GM12878 (cell line): ENCODE results near the gene SSMEM1. TPM values are rescaled to one million over a fixed set of nuclear protein-coding genes. Genes with fewer than 3 reads are reported as not detected.
"Not testable (repeated sequence)": the region's sequence is repeated elsewhere in the genome, so short reads cannot be mapped to it uniquely, and the experiment has no call there.

ENCODE experiments used
- ATAC-seq: fragments of 200-7000 bp; cut with Tn5 transposase; 3 replicates; pipeline ENCODE4 v1.9.1; 2020; ENCODE audit warnings: mild to moderate bottlenecking, moderate library complexity
- BruUV-seq: library from RNA; stranded (reverse); fragments of 400-500 nt; replicated peaks from 2 replicates; lab custom pipeline; 2021; lab: Mats Ljungman, UMichigan
- CTCF ChIA-PET: fragments of 300-600 bp; sonication (Branson Sonifier 250); formaldehyde crosslinking; extraction: SDS; loops from one replicate; lab custom pipeline; 2021; ENCODE audit warnings: inconsistent platforms; lab: Yijun Ruan, JAX
- POLR2A ChIA-PET: fragments of 350-600 bp; formaldehyde crosslinking; extraction: SDS; loops from one replicate; lab custom pipeline; 2021; ENCODE audit warnings: inconsistent platforms; lab: Charles Lee
- RAD21 ChIA-PET: fragments of 300-600 bp; sonication (Branson Sonifier 250); formaldehyde crosslinking; loops from one replicate; lab custom pipeline; 2023; ENCODE audit warnings: antibody characterized with exemption; ENCODE audit not compliant: unreplicated experiment; lab: Charles Lee
- SMC1A ChIA-PET: fragments of 300-600 bp; sonication (Branson Sonifier 250); formaldehyde crosslinking; loops from one replicate; lab custom pipeline; 2023; ENCODE audit not compliant: unreplicated experiment, uncharacterized antibody; lab: Charles Lee
- DNase-seq: peaks from one replicate; pipeline ENCODE4 v3.0.0-alpha.2; 2011; ENCODE audit warnings: low read depth, low spot score
- FAIRE-seq: peaks from 3 replicates; lab custom pipeline; 2011; peaks lifted over from hg19 to GRCh38; lab: Jason Lieb, UNC
- H2AFZ ChIP-seq: 2 replicates; pipeline ENCODE4 v1.6.0; 2011; ENCODE audit warnings: low read depth, low read length, control low read depth; ENCODE audit not compliant: control insufficient read depth
- H3K27ac ChIP-seq: 2 replicates; pipeline ENCODE4 v1.5.1; 2011; ENCODE audit warnings: control low read depth; ENCODE audit not compliant: control insufficient read depth, insufficient read depth
- H3K27me3 ChIP-seq, 2 experiments: replicated peaks in 1 of 2; 2 replicates each; pipeline versions ENCODE4 v1.6.0 to v1.6.1; 2011; ENCODE audit warnings: low read length in 1 of 2; ENCODE audit not compliant: control insufficient read depth in 2 of 2, insufficient read depth in 2 of 2
- H3K36me3 ChIP-seq, 2 experiments: 2 replicates each; pipeline ENCODE4 v1.5.1; 2011; ENCODE audit warnings: low read length in 1 of 2; ENCODE audit not compliant: control insufficient read depth in 2 of 2, insufficient read depth in 2 of 2
- H3K4me1 ChIP-seq: 2 replicates; pipeline ENCODE4 v1.6.1; 2011; ENCODE audit warnings: mild to moderate bottlenecking, low read length, moderate library complexity, mixed read lengths; ENCODE audit not compliant: control insufficient read depth, insufficient read depth
- H3K4me2 ChIP-seq: 2 replicates; pipeline ENCODE4 v1.6.0; 2011; ENCODE audit warnings: control low read depth; ENCODE audit not compliant: control insufficient read depth, insufficient read depth
- H3K4me3 ChIP-seq: fragments of 200-600 bp; sonication (generic); 2 replicates; pipeline ENCODE4 v1.5.1; 2016
- H3K79me2 ChIP-seq: 2 replicates; pipeline ENCODE4 v1.6.0; 2011; ENCODE audit warnings: low read length; ENCODE audit not compliant: control insufficient read depth, insufficient read depth
- H3K9ac ChIP-seq: 2 replicates; pipeline ENCODE4 v1.8.0; 2011; ENCODE audit warnings: low read length, control low read depth, mixed read lengths; ENCODE audit not compliant: control insufficient read depth, insufficient read depth
- H3K9me3 ChIP-seq: replicated peaks from 3 replicates; pipeline ENCODE4 v1.5.1; 2011; ENCODE audit warnings: mild to moderate bottlenecking, low read length; ENCODE audit not compliant: control insufficient read depth, insufficient read depth
- H4K20me1 ChIP-seq: 2 replicates; pipeline ENCODE4 v1.6.0; 2011; ENCODE audit not compliant: control insufficient read depth, insufficient read depth
- CHD1 ChIP-seq: IDR thresholded peaks from 2 replicates; pipeline ENCODE4 v1.6.1; 2012; ENCODE audit warnings: low read depth, low read length, improper control_type of control experiment
- WGBS: methylation state at CpG from one replicate; pipeline ENCODE4 v1.1.6; 2016; ENCODE audit warnings: low lambda C conversion rate; ENCODE audit not compliant: insufficient replicate concordance, insufficient coverage; ENCODE audit errors: missing lambda C conversion rate; 5-methylcytosine and 5-hydroxymethylcytosine counted together
- in situ Hi-C: fragments of 300-500 bp; cut with MboI; formaldehyde crosslinking; loops from 9 replicates; pipeline ENCODE4 v1.14.3; 2018; ENCODE audit warnings: mixed read lengths
- intact Hi-C: fragments of 100-400 bp; cut with micrococcal nuclease; formaldehyde crosslinking; loops from one replicate; pipeline ENCODE4 v1.14.2; 2022; ENCODE audit not compliant: unreplicated experiment
- polyA plus RNA-seq, 11 experiments: library from polyadenylated mRNA; depleted of rRNA in 4 of 11; unstranded in 6 of 11; stranded (reverse) in 5 of 11; fragments of >200 nt; fragmentation: Nextera tagmentation in 4 of 11; fragmentation: Illumina TruSeq in 1 of 11; extraction: Ambion mirVana in 4 of 11; extraction: Trizol in 1 of 11; gene quantifications; 1 replicate in 1 of 11; 2 replicates in 10 of 11; pipeline versions ENCODE4 v1.2.1 to v1.2.3, GENCODE V29; 2011 to 2016; ENCODE audit warnings: inconsistent platforms in 2 of 11, missing spikeins in 2 of 11, low read depth in 1 of 11
- total RNA-seq, 4 experiments: library from RNA; depleted of rRNA in 3 of 4; stranded (reverse); fragments of >200 nt in 3 of 4; fragmentation: Illumina TruSeq in 1 of 4; extraction: Trizol in 1 of 4; gene quantifications; 2 replicates each; pipeline versions ENCODE4 v1.2.1 to v1.2.3, GENCODE V29; 2013 to 2021

The SSMEM1 gene
- total and polyA plus RNA-seq, 10 of the 15 experiments (the other 5 are each of a cell fraction or from before 2014, with no cell fraction given), result not detected

DNA sequence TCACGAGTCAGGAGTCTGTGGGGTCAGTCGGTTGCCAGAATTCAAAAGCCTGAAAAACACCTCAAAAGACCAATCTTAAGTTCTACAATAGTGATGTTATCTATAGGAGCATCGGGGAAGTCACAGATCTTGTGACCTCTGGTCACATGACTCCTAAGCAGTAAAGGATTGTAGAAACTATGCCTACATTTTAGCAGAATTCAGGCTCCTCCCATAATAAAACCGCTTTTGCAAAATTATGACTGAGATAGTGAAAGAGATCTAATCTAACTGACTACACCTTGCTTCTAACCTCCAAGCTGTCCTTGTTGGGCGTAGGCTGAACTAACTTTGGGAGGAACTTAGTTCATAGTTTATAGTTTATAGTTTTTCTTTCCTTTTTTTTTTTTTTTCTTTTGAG is 16.6 kb downstream of the SSMEM1 start:
- H3K27me3 ChIP-seq, result no peaks in the 10 kb centered on the region
- intact Hi-C loops (no loop called here), in situ Hi-C loops (no loop called here)
- ChIA-PET POLR2A (no interaction called here), RAD21 (no interaction called here), SMC1A (interaction anchor here (0.8 kb wide), 1 partner anchor 32 kb away, joined by 4 read pairs; no protein-coding TSS in a partner anchor), CTCF (no interaction called here)
- FAIRE-seq, result no peak
- no peak overlapping the region for H3K9ac ChIP-seq
- H3K9me3 ChIP-seq, result no peaks in the 10 kb centered on the region; the same call in 2 of the 3 replicates
- no peak overlapping the region for H3K27ac ChIP-seq
- no peaks in the 10 kb centered on the region for H3K4me1 ChIP-seq
- H3K79me2 ChIP-seq, result no peaks in the 10 kb centered on the region
- no peak overlapping the region for H3K4me2 ChIP-seq
- no peak overlapping the region for H3K4me3 ChIP-seq
- 57% methylated on average over 5 of the region's 5 CpGs for WGBS
- BruUV-seq, result no TSS peak
- no peak for TF ChIP-seq CHD1
- TF ChIP-seq, all 136 proteins: peak for 0
- H4K20me1 ChIP-seq, result no peaks in the 10 kb centered on the region
- H3K36me3 ChIP-seq, result no peaks in the 10 kb centered on the region
- no peak overlapping the region for H2AFZ ChIP-seq
- no peak for DNase-seq
- no peak for ATAC-seq

DNA sequence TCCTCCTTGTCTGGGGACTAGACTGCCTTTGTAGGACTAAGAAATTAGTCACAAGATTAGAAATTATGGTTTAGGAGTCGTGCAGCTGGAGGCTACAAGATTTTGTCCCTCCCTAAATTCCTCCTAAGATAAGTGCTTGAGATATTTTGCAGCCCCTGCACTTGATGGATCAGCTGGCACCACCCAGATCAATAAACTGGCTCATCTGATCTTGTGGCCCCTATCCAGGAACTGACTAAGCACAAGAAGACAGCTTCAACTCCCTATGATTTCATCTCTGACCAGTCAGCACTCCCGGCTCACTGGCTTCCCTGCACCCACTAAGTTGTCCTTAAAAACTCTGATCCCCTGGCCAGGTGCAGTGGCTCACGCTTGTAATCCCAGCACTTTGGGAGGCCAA is 17.3 kb downstream of the SSMEM1 start:
- H3K27ac ChIP-seq, H2AFZ ChIP-seq, intact Hi-C loops, H4K20me1 ChIP-seq, ATAC-seq, DNase-seq, CTCF ChIA-PET, H3K4me3 ChIP-seq, H3K4me1 ChIP-seq, BruUV-seq, RAD21 ChIA-PET, H3K9me3 ChIP-seq, H3K4me2 ChIP-seq, H3K36me3 ChIP-seq, H3K79me2 ChIP-seq, POLR2A ChIA-PET, in situ Hi-C loops, H3K27me3 ChIP-seq, H3K9ac ChIP-seq, FAIRE-seq: not testable (repeated sequence)
- SMC1A ChIA-PET, result interaction anchor here (0.8 kb wide), 1 partner anchor 32 kb away, joined by 4 read pairs; no protein-coding TSS in a partner anchor
- 62% methylated on average over 3 of the region's 3 CpGs for WGBS
